Measurements from ENCODE around the gene CEMIP2.

The CEMIP2 gene

DNA sequence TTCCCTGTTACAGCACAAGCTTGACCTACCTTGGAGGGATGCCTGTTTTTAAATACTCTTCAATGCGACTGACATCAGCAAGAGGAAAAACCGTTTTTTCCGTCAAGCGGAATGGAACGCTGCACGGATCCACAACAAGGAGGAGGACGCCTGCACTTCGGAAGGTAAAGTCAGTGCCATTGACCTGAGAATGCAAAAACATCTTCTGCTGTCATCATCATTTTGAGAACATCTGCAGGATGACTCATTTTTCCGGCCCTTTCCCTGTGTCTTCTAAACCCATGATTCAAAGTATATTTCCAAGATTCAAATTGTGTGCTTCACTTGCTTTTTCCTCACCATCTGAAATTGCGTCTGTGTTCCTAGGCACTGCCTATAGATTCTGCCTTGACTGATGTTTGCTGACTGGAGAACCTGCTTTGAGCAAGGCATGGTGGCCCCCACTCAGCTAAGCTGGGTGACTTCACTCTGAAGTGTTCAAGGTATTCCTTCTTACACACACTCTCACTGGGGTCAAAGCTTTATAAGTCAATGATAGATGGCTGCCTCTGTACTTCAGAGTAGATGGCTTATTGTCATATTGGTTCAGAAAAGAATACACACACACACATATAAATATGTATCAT lies 78.1 kb downstream of the CEMIP2 start:
- H3K27ac ChIP-seq = no peak overlapping the region
- H3K79me2 ChIP-seq (ENCODE audit: insufficient read depth, low read depth) = no peaks in the 10 kb centered on the region
- H3K27me3 ChIP-seq (ENCODE audit: insufficient read depth, low read depth) = no peaks in the 10 kb centered on the region
- H3K4me2 ChIP-seq = no peak overlapping the region
- no peak overlapping the region for H2AFZ ChIP-seq (ENCODE audit: low read depth)
- TF ChIP-seq, protein P1, sequence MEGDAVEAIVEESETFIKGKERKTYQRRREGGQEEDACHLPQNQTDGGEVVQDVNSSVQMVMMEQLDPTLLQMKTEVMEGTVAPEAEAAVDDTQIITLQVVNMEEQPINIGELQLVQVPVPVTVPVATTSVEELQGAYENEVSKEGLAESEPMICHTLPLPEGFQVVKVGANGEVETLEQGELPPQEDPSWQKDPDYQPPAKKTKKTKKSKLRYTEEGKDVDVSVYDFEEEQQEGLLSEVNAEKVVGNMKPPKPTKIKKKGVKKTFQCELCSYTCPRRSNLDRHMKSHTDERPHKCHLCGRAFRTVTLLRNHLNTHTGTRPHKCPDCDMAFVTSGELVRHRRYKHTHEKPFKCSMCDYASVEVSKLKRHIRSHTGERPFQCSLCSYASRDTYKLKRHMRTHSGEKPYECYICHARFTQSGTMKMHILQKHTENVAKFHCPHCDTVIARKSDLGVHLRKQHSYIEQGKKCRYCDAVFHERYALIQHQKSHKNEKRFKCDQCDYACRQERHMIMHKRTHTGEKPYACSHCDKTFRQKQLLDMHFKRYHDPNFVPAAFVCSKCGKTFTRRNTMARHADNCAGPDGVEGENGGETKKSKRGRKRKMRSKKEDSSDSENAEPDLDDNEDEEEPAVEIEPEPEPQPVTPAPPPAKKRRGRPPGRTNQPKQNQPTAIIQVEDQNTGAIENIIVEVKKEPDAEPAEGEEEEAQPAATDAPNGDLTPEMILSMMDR (conservative IDR thresholded peaks at IDR 0.05; ENCODE audit: low read depth, low read length) = no peak
- no peaks in the 10 kb centered on the region for H4K20me1 ChIP-seq (ENCODE audit: insufficient read depth)
- H3K36me3 ChIP-seq (ENCODE audit: insufficient read depth) = no peaks in the 10 kb centered on the region
- H3K4me1 ChIP-seq (ENCODE audit: low read depth, poor library complexity, severe bottlenecking) = peaks cover 8% of the 10 kb centered on the region
- no peak overlapping the region for H3K4me3 ChIP-seq (IDR thresholded peaks at IDR 0.05; ENCODE audit: insufficient read depth, low read depth, low read length)
- H3K9ac ChIP-seq = no peak overlapping the region

DNA sequence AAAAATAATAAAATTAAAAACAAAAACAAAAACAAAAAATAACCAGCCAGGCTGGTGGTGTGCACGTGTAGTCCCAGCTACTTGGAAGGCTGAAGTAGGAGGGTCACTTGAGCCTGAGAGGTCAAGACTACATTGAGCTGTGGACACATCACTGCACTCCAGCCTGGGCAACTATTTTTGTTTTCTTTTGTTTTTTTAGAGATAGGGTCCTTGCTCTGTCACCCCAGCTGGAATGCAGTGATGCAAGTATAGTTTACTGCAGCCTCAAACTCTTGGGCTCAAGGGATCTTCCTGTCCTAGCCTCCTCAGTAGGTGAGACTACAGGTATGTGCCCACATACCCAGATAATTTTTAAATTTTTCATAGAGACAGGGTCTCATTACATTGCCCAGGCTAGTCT lies 80.6 kb downstream of the CEMIP2 start:
- Histone ChIP-seq H3K27ac (no peak overlapping the region), H3K27me3 (ENCODE audit: insufficient read depth, low read depth) (no peaks in the 10 kb centered on the region), H3K9ac (no peak overlapping the region), H3K79me2 (ENCODE audit: insufficient read depth, low read depth) (no peaks in the 10 kb centered on the region), H4K20me1 (ENCODE audit: insufficient read depth) (no peaks in the 10 kb centered on the region), H2AFZ (ENCODE audit: low read depth) (no peak overlapping the region), H3K36me3 (ENCODE audit: insufficient read depth) (no peaks in the 10 kb centered on the region), H3K4me1 (ENCODE audit: low read depth, poor library complexity, severe bottlenecking) (peaks cover 16% of the 10 kb centered on the region), H3K4me2 (no peak overlapping the region), H3K4me3 (IDR thresholded peaks at IDR 0.05; ENCODE audit: insufficient read depth, low read depth, low read length) (no peak overlapping the region)
- TF ChIP-seq, protein P1 (conservative IDR thresholded peaks at IDR 0.05; ENCODE audit: low read depth, low read length) = no peak

DNA sequence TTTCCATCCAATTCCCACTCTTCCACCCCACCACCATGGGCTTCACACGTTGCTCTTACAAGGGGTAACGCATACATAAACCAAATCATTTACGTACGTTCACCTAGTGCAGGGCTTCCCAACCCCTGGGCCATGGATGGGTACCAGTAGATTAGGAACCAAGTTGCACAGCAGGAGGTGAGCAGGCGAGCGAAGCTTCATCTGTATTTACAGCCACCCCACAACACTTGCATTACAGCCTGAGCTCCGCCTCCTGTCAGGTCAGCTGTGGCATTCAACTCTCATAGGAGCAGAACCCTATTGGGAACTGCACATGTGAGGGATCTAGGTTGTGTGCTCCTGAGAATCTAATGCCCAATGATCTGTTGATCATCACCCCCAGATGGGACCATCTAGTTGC lies 82.3 kb downstream of the CEMIP2 start:
- Histone ChIP-seq H3K4me3 (IDR thresholded peaks at IDR 0.05; ENCODE audit: insufficient read depth, low read depth, low read length) (no peak overlapping the region), H3K4me1 (ENCODE audit: low read depth, poor library complexity, severe bottlenecking) (peaks cover 16% of the 10 kb centered on the region), H3K27me3 (ENCODE audit: insufficient read depth, low read depth) (no peaks in the 10 kb centered on the region), H4K20me1 (ENCODE audit: insufficient read depth) (no peaks in the 10 kb centered on the region), H3K9ac (no peak overlapping the region), H3K36me3 (ENCODE audit: insufficient read depth) (no peaks in the 10 kb centered on the region), H2AFZ (ENCODE audit: low read depth) (no peak overlapping the region), H3K79me2 (ENCODE audit: insufficient read depth, low read depth) (no peaks in the 10 kb centered on the region), H3K4me2 (peak overlapping the region; percentile 42; the same call in 1 of the 2 replicates), H3K27ac (no peak overlapping the region)
- TF ChIP-seq, protein P1 (conservative IDR thresholded peaks at IDR 0.05; ENCODE audit: low read depth, low read length) = no peak

DNA sequence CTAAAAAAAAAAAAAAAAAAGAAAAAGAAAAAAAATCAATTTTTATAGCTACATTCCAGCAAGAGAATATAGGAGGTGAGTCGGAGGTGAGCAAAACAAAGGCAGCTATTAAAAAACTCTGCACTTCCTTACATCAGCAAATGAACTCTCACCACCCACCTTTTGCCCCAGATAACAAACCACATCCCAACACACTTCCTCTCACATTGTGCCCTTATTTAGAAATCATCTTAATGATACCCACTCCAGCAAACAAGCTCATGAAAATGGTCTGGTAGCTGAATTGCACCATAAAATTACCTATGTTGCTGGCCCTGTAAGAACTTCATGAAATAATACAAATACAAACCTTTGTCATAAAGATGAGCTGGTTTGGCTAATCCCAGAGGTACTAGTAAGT lies 82.9 kb downstream of the CEMIP2 start:
- Histone ChIP-seq H3K4me1 (ENCODE audit: low read depth, poor library complexity, severe bottlenecking) (peaks cover 16% of the 10 kb centered on the region), H3K27me3 (ENCODE audit: insufficient read depth, low read depth) (no peaks in the 10 kb centered on the region), H4K20me1 (ENCODE audit: insufficient read depth) (no peaks in the 10 kb centered on the region), H3K4me2 (peak overlapping the region; percentile 42; the same call in 1 of the 2 replicates), H2AFZ (ENCODE audit: low read depth) (no peak overlapping the region), H3K79me2 (ENCODE audit: insufficient read depth, low read depth) (no peaks in the 10 kb centered on the region), H3K36me3 (ENCODE audit: insufficient read depth) (no peaks in the 10 kb centered on the region), H3K27ac (no peak overlapping the region), H3K4me3 (IDR thresholded peaks at IDR 0.05; ENCODE audit: insufficient read depth, low read depth, low read length) (no peak overlapping the region), H3K9ac (no peak overlapping the region)
- TF ChIP-seq, protein P1 (conservative IDR thresholded peaks at IDR 0.05; ENCODE audit: low read depth, low read length) = no peak
